Measurements from ENCODE around the gene BRCA2.
"Not testable (repeated sequence)": the region's sequence is repeated elsewhere in the genome, so short reads cannot be mapped to it uniquely, and the experiment has no call there.

BRCA2 gene

GRCh38 chr13:32311188-32311897, 4.0 kb upstream of the BRCA2 start:
- DNase-seq = no peak

- DNase-seq = peak in 9 of 51 donors; percentile 1 to 52 (median 32)
These were observed 754 bp upstream of the BRCA2 start for GRCh38 chr13:32314271-32315237.

GRCh38 chr13:32316028-32316339, 676 bp downstream of the BRCA2 start:
- peak in 2 of 51 donors; percentile 23 to 30 for DNase-seq

- DNase-seq = no peak
These were observed 1.2 kb downstream of the BRCA2 start for GRCh38 chr13:32316501-32316900.

- DNase-seq = no peak
These were observed 2.6 kb downstream of the BRCA2 start for GRCh38 chr13:32317716-32318465.

- DNase-seq = no peak
These were observed 5.2 kb downstream of the BRCA2 start for GRCh38 chr13:32320528-32320927.

GRCh38 chr13:32323912-32324311, 8.6 kb downstream of the BRCA2 start:
- DNase-seq = no peak

GRCh38 chr13:32330441-32330840, 15.1 kb downstream of the BRCA2 start:
- DNase-seq = no peak

GRCh38 chr13:32334671-32335070, 19.4 kb downstream of the BRCA2 start:
- DNase-seq = no peak

GRCh38 chr13:32340914-32341313, 25.6 kb downstream of the BRCA2 start:
- DNase-seq = no peak

GRCh38 chr13:32347651-32348050, 32.3 kb downstream of the BRCA2 start:
- no peak for DNase-seq

- DNase-seq = not testable (repeated sequence)
These were observed 35.6 kb downstream of the BRCA2 start for GRCh38 chr13:32350839-32351441.

GRCh38 chr13:32354040-32354439, 38.7 kb downstream of the BRCA2 start:
- no peak for DNase-seq

- DNase-seq = not testable (repeated sequence)
These were observed 40.6 kb downstream of the BRCA2 start for GRCh38 chr13:32355935-32356334.

- DNase-seq = no peak
These were observed 47.3 kb downstream of the BRCA2 start for GRCh38 chr13:32362574-32362973.

- DNase-seq = no peak
These were observed 55.5 kb downstream of the BRCA2 start for GRCh38 chr13:32370805-32371204.

GRCh38 chr13:32376642-32377415, 61.5 kb downstream of the BRCA2 start:
- no peak for DNase-seq

- no peak for DNase-seq
These were observed 62.7 kb downstream of the BRCA2 start for GRCh38 chr13:32378012-32378411.

- DNase-seq = peak in 10 of 51 donors; percentile 1 to 39 (median 6)
These were observed 66.2 kb downstream of the BRCA2 start for GRCh38 chr13:32381539-32381938.

- DNase-seq = no peak
These were observed 68.7 kb downstream of the BRCA2 start for GRCh38 chr13:32383836-32384618.

Data from hypothalamus (tissue), 51 donors.